PFSK-1 (cell line): ENCODE results near the gene CKAP5.

Experiments used
- FOXP2 ChIP-seq: optimal IDR thresholded peaks from 2 replicates; pipeline ENCODE3; 2011; ENCODE audit warnings: borderline replicate concordance, control low read depth, inconsistent platforms; ENCODE audit not compliant: insufficient read depth; ENCODE audit errors: extremely low read length, extremely low read depth
- POLR2AphosphoS5 ChIP-seq: IDR thresholded peaks from 2 replicates; pipeline ENCODE4 v1.6.1; 2012; ENCODE audit warnings: low read depth, mild to moderate bottlenecking, control low read depth, low read length, moderate library complexity
- REST ChIP-seq, 2 experiments: IDR thresholded peaks; 2 replicates each; pipeline versions ENCODE4 v1.6.1 to v1.8.0; 2011 to 2012; ENCODE audit warnings: low read depth in 2 of 2, low read length in 2 of 2, control low read depth in 1 of 2, inconsistent platforms in 1 of 2, mild to moderate bottlenecking in 1 of 2, moderate library complexity in 1 of 2; ENCODE audit not compliant: insufficient read depth in 1 of 2
- SIN3A ChIP-seq: IDR thresholded peaks from 2 replicates; pipeline ENCODE4 v1.6.1; 2012; ENCODE audit warnings: mild to moderate bottlenecking, low read length, moderate library complexity, borderline replicate concordance; ENCODE audit not compliant: insufficient read depth
- TAF1 ChIP-seq: IDR thresholded peaks from 2 replicates; pipeline ENCODE4 v1.6.1; 2012; ENCODE audit warnings: low read length, control low read depth, borderline replicate concordance; ENCODE audit not compliant: insufficient read depth

The CKAP5 gene

DNA sequence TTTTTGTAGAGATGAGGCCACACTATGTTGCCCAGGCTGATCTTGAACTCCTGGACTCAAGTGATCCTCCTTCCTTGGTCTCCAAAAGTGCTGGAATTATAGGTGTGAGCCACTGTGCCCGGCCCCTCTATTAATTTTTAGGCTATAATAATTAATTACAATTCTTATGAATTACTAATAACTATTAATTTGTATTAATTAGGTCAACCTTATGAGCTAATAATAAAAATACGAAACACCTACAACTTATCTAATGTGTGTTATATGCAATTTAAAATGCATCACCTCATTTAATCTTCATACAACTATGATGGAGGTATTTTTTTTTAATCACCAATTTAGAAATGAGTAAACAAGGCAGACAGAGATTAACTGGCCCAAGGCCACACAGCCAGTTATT is 46.0 kb upstream of the CKAP5 start:
- TF ChIP-seq POLR2AphosphoS5 (no peak), REST (IDR thresholded peaks at IDR 0.05; ENCODE audit: insufficient read depth in 1 of 2, low read depth in 2 of 2, low read length in 2 of 2) (no peak), FOXP2 (no peak), SIN3A (no peak)

DNA sequence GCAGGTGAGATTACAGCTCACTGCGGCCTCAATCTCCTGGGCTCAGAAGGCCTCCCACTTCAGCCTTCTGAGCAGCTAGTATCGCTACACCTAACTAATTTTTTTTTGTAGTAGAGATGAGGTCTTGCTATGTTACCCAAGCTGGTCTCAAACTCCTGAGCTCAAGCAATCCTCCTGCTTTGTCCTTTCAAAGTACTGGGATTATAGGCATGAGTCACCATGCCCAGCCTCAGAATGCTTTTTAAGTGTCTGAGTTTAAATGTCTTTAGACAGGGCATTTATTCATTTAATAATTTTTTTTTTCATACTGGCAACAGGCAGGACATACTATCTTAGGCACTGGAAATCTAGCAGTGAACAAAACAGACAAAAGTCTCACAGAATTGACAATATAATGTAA is 44.6 kb upstream of the CKAP5 start:
- TF ChIP-seq TAF1 (no peak), REST (IDR thresholded peaks at IDR 0.05; ENCODE audit: insufficient read depth in 1 of 2, low read depth in 2 of 2, low read length in 2 of 2) (no peak), FOXP2 (no peak)

- no peak for TF ChIP-seq POLR2AphosphoS5
- no peak for TF ChIP-seq SIN3A
- TF ChIP-seq FOXP2: no peak
- no peak for TF ChIP-seq REST (IDR thresholded peaks at IDR 0.05; ENCODE audit: insufficient read depth in 1 of 2, low read depth in 2 of 2, low read length in 2 of 2)
These were observed 43.8 kb upstream of the CKAP5 start for GRCh38 chr11:46889689-46890475.

DNA sequence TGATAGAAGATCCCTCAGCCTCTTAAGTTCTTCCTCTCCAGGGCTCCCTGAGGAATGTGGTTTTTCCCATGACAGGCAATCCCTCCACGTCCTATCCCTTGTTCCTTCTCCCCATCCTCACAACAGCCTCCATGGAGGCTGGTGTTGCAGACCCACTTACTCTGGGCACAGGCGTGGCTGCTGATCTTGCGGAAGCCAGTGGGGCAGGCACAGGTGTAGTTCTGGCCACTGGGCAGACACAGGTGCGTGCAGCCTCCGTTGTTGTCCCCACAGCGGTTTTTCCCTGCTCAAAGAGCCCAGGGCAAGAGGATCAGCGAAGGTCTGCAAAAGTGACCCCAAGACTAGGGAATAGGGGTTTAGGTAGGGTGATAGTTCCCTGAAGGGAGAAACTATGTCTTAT is 43.2 kb upstream of the CKAP5 start:
- TF ChIP-seq SIN3A: no peak
- TF ChIP-seq TAF1: no peak
- no peak for TF ChIP-seq REST (IDR thresholded peaks at IDR 0.05; ENCODE audit: insufficient read depth in 1 of 2, low read depth in 2 of 2, low read length in 2 of 2)
- no peak for TF ChIP-seq POLR2AphosphoS5
- TF ChIP-seq FOXP2: no peak

DNA sequence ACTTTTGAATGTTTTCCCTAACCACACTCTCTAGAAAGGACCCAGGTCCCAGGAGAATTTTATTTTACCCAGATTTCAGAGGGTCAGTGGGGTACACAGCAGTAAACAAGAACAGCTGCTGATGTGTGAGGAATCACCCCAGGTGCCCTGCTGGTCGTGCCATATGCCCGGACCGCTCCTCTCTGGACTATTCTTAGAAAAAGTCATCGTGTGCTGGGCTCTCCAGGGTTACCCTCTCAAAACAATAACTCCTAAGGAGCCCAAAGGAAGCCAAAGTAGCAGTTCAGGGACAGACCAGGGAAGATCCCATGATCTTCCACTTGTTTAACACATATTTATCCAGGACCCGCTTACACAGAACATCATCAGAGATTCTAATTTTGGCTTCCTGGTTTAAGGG is 42.6 kb upstream of the CKAP5 start:
- TF ChIP-seq TAF1: no peak
- TF ChIP-seq FOXP2: no peak
- no peak for TF ChIP-seq SIN3A
- TF ChIP-seq POLR2AphosphoS5: no peak
- no peak for TF ChIP-seq REST (IDR thresholded peaks at IDR 0.05; ENCODE audit: insufficient read depth in 1 of 2, low read depth in 2 of 2, low read length in 2 of 2)
